DOHH2 (cell line): ENCODE measurements around the gene BRD7.
A peak's percentile ranks its signal among the peaks of the same experiment; 100 is the strongest.

Experiments used
- H3F3A ChIP-seq: fragments of 200-600 bp; sonication (generic), shearing (Covaris generic); 2 replicates; pipeline ENCODE4 v1.6.0; 2016; ENCODE audit warnings: antibody characterized with exemption, mild to moderate bottlenecking; ENCODE audit not compliant: control insufficient read depth, insufficient read depth
- H3K27ac ChIP-seq: fragments of 200-600 bp; sonication (generic); 2 replicates; pipeline ENCODE4 v1.5.1; 2014; ENCODE audit warnings: low read depth, mild to moderate bottlenecking, low read length, moderate library complexity
- H3K27me3 ChIP-seq: fragments of 200-600 bp; sonication (generic); 2 replicates; pipeline ENCODE4 v1.6.1; 2014; ENCODE audit warnings: mild to moderate bottlenecking, low read length, mixed read lengths; ENCODE audit not compliant: control insufficient read depth
- H3K36me3 ChIP-seq: fragments of 200-600 bp; sonication (generic); 2 replicates; pipeline ENCODE4 v1.6.1; 2014; ENCODE audit warnings: mild to moderate bottlenecking, low read length, moderate library complexity, mixed read lengths; ENCODE audit not compliant: control insufficient read depth
- H3K4me1 ChIP-seq: fragments of 200-600 bp; sonication (generic); 2 replicates; pipeline ENCODE4 v1.6.1; 2014; ENCODE audit warnings: mild to moderate bottlenecking, low read length, mixed read lengths; ENCODE audit not compliant: control insufficient read depth
- H3K4me2 ChIP-seq: fragments of 200-600 bp; sonication (generic); 2 replicates; pipeline ENCODE4 v1.6.0; 2014; ENCODE audit warnings: mild to moderate bottlenecking, low read length, moderate library complexity
- H3K4me3 ChIP-seq: fragments of 200-600 bp; sonication (generic); 2 replicates; pipeline ENCODE4 v1.5.1; 2014; ENCODE audit warnings: mild to moderate bottlenecking, low read length, mixed read lengths
- H3K79me2 ChIP-seq: fragments of 200-600 bp; sonication (generic); 2 replicates; pipeline ENCODE4 v1.6.1; 2014; ENCODE audit warnings: mild to moderate bottlenecking, low read length, mixed read lengths; ENCODE audit not compliant: control insufficient read depth
- H3K9me2 ChIP-seq: fragments of 200-600 bp; sonication (generic); replicated peaks from 2 replicates; pipeline ENCODE4 v1.6.1; 2014; ENCODE audit warnings: mild to moderate bottlenecking, low read length, mixed read lengths; ENCODE audit not compliant: control insufficient read depth
- H3K9me3 ChIP-seq: fragments of 200-600 bp; sonication (generic); 2 replicates; pipeline ENCODE4 v1.6.1; 2014; ENCODE audit warnings: antibody characterized with exemption, low read length, mixed read lengths; ENCODE audit not compliant: control insufficient read depth, insufficient read depth
- H4K20me1 ChIP-seq: fragments of 200-600 bp; sonication (generic); 2 replicates; pipeline ENCODE4 v1.6.0; 2014; ENCODE audit warnings: low read depth, mild to moderate bottlenecking, antibody characterized with exemption, low read length, moderate library complexity; ENCODE audit not compliant: control insufficient read depth, insufficient read depth
- EZH2phosphoT487 ChIP-seq: fragments of 200-600 bp; sonication (generic); IDR thresholded peaks from 2 replicates; pipeline ENCODE4 v1.6.1; 2017; ENCODE audit warnings: borderline replicate concordance, mild to moderate bottlenecking, antibody characterized with exemption, low read length, moderate library complexity, mixed read lengths
- TF ChIP-seq, protein P1 (sequence below): fragments of 200-600 bp; sonication (generic); IDR thresholded peaks from one replicate; pipeline ENCODE4 v1.5.1; 2014; ENCODE audit warnings: antibody characterized with exemption, mild to moderate bottlenecking, low read depth, low read length; ENCODE audit not compliant: poor library complexity, severe bottlenecking

The BRD7 gene

DNA sequence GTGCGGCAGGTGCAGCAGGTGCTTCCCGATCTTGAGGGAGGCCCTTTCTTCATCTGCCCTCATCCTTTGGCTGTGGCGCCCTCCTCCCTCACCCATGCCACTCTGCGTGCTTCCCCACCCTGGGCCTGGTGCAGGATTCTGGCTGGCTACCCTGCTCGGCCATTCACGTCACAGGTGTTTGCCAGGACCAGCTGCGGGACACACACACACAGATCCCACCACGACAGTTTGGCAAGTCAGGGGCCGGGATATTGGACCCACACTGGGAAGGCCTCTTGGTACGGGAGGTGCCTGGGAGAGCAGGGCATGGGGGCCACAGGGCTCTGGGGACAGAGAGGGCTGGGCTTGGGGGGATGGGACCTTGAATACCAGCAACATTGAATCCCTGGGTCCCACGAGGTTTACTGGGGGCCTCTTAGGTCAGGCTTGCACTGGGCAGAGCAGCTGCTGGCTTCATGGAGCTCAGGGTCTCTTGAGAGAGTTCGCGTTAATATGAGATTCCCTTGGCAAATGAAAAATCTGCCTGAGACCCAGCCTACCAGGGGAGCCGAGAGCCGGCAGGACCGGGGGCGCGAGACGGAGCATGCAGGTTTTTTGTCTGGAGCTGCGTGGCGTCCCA is 87.3 kb downstream of the BRD7 start:
- Histone ChIP-seq H3K36me3 (0 out of 2 replicates have a peak, but pooled peaks cover under 1% of the 10 kb centered on the region), H3F3A (peaks cover 14% of the 10 kb centered on the region; the same call in 1 of the 2 replicates), H3K9me3 (no peaks in the 10 kb centered on the region), H3K27me3 (no peaks in the 10 kb centered on the region), H3K9me2 (no peaks in the 10 kb centered on the region), H3K79me2 (peaks cover 66% of the 10 kb centered on the region), H3K4me3 (peak overlapping the region; percentile 62), H3K4me1 (peaks cover 73% of the 10 kb centered on the region), H3K4me2 (peak overlapping the region; percentile 84), H4K20me1 (no peaks in the 10 kb centered on the region), H3K27ac (peak overlapping the region; percentile 56)
- TF ChIP-seq, protein P1, sequence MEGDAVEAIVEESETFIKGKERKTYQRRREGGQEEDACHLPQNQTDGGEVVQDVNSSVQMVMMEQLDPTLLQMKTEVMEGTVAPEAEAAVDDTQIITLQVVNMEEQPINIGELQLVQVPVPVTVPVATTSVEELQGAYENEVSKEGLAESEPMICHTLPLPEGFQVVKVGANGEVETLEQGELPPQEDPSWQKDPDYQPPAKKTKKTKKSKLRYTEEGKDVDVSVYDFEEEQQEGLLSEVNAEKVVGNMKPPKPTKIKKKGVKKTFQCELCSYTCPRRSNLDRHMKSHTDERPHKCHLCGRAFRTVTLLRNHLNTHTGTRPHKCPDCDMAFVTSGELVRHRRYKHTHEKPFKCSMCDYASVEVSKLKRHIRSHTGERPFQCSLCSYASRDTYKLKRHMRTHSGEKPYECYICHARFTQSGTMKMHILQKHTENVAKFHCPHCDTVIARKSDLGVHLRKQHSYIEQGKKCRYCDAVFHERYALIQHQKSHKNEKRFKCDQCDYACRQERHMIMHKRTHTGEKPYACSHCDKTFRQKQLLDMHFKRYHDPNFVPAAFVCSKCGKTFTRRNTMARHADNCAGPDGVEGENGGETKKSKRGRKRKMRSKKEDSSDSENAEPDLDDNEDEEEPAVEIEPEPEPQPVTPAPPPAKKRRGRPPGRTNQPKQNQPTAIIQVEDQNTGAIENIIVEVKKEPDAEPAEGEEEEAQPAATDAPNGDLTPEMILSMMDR = no peak
- TF ChIP-seq EZH2phosphoT487 = no peak

DNA sequence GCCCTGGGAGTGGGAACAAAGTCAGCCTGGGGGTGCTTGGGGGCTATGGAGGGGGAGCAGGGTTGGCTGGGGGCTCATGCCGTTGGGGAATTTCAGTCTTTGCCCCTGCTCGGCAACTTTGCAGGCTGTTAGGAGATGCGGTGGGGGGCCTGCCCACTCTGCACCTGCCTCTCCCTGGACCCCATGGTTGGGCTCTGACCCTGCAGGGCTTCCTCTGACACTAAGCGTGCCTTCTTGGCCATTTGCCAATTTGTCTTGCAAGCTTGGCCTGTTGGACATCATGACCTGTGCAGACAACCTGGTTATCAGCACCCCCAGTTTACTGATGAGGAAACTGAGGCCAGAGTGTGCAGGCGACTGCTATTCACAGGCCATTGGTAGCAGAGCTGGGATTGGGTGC is 87.9 kb downstream of the BRD7 start:
- Histone ChIP-seq H3K4me2 (peak overlapping the region; percentile 84), H3K4me3 (peak overlapping the region; percentile 62; the same call in 1 of the 2 replicates), H3K27me3 (no peaks in the 10 kb centered on the region), H3K36me3 (no peaks in the 10 kb centered on the region), H3K79me2 (peaks cover 71% of the 10 kb centered on the region), H3K4me1 (peaks cover 79% of the 10 kb centered on the region), H3F3A (peaks cover 14% of the 10 kb centered on the region; the same call in 1 of the 2 replicates), H3K27ac (no peak overlapping the region), H3K9me2 (no peaks in the 10 kb centered on the region), H3K9me3 (no peaks in the 10 kb centered on the region), H4K20me1 (no peaks in the 10 kb centered on the region)
- TF ChIP-seq, protein P1 = no peak
- TF ChIP-seq EZH2phosphoT487 = no peak

GRCh38 chr16:50279504-50279865 is 89.3 kb downstream of the BRD7 start:
- Histone ChIP-seq H3K9me3 (no peaks in the 10 kb centered on the region), H3K4me1 (peaks cover 87% of the 10 kb centered on the region), H4K20me1 (no peaks in the 10 kb centered on the region), H3K4me2 (peak overlapping the region; percentile 50), H3K27me3 (no peaks in the 10 kb centered on the region), H3K9me2 (no peaks in the 10 kb centered on the region), H3K27ac (0 out of 2 replicates have a peak overlapping the region, but pooled peaks have one; percentile 16), H3K4me3 (no peak overlapping the region), H3K79me2 (peaks cover 73% of the 10 kb centered on the region), H3F3A (peaks cover 20% of the 10 kb centered on the region; the same call in 1 of the 2 replicates), H3K36me3 (no peaks in the 10 kb centered on the region)
- TF ChIP-seq EZH2phosphoT487 = no peak
- TF ChIP-seq, protein P1 = no peak
